Activated CD4-positive, alpha-beta T cell treated with anti-CD3 and anti-CD28 coated beads, Interleukin-2, Interleukin-6, amounts not matched to agents 100 ng/mL and 50 ng/mL, durations not matched to agents 16 hours and 8 hours (primary cell): Measurements from ENCODE around the gene ASGR2.
"Not testable (repeated sequence)": the region's sequence is repeated elsewhere in the genome, so short reads cannot be mapped to it uniquely, and the experiment has no call there.

Source experiments
- DNase-seq: peaks from one replicate; pipeline ENCODE4 v3.0.0-alpha.2; 2020

The ASGR2 gene

GRCh38 chr17:7114241-7114874 lies at the start of gene ASGR2:
TSS of gene ASGR2 (minus strand) at chr17:7114822. CDS start at chr17:7114240, 582 bp downstream.
- DNase-seq = no peak

- not testable (repeated sequence) for DNase-seq
Observed at GRCh38 chr17:7159571-7159970, 44.9 kb upstream of the ASGR2 start.

GRCh38 chr17:7158424-7158823 lies 43.8 kb upstream of the ASGR2 start:
- DNase-seq = not testable (repeated sequence)

- DNase-seq = no peak
Observed at GRCh38 chr17:7156342-7156940, 41.8 kb upstream of the ASGR2 start.

- peak; percentile 28 for DNase-seq
Observed at GRCh38 chr17:7147772-7148171, 33.1 kb upstream of the ASGR2 start.

- DNase-seq = no peak
Observed at GRCh38 chr17:7146115-7146514, 31.5 kb upstream of the ASGR2 start.

GRCh38 chr17:7144213-7144612 lies 29.6 kb upstream of the ASGR2 start:
- no peak for DNase-seq

- no peak for DNase-seq
Observed at GRCh38 chr17:7141824-7142223, 27.2 kb upstream of the ASGR2 start.

GRCh38 chr17:7139400-7139799 lies 24.8 kb upstream of the ASGR2 start:
- no peak for DNase-seq

GRCh38 chr17:7138800-7139381 lies 24.3 kb upstream of the ASGR2 start:
- DNase-seq = no peak

- no peak for DNase-seq
Observed at GRCh38 chr17:7137171-7137943, 22.7 kb upstream of the ASGR2 start.

GRCh38 chr17:7136266-7136877 lies 21.8 kb upstream of the ASGR2 start:
- DNase-seq = peak; percentile 79

GRCh38 chr17:7133916-7134315 lies 19.3 kb upstream of the ASGR2 start:
- DNase-seq = no peak

- peak; percentile 52 for DNase-seq
Observed at GRCh38 chr17:7133424-7133823, 18.8 kb upstream of the ASGR2 start.

GRCh38 chr17:7132511-7133094 lies 18.0 kb upstream of the ASGR2 start:
- peak; percentile 75 for DNase-seq

- DNase-seq = no peak
Observed at GRCh38 chr17:7131423-7131791, 16.8 kb upstream of the ASGR2 start.

GRCh38 chr17:7130621-7131422 lies 16.2 kb upstream of the ASGR2 start:
- DNase-seq = no peak

- no peak for DNase-seq
Observed at GRCh38 chr17:7129311-7129710, 14.7 kb upstream of the ASGR2 start.

- DNase-seq = no peak
Observed at GRCh38 chr17:7128160-7128559, 13.5 kb upstream of the ASGR2 start.

- DNase-seq = not testable (repeated sequence)
Observed at GRCh38 chr17:7127501-7127900, 12.9 kb upstream of the ASGR2 start.

GRCh38 chr17:7126386-7126785 lies 11.8 kb upstream of the ASGR2 start:
- DNase-seq = not testable (repeated sequence)

- no peak for DNase-seq
Observed at GRCh38 chr17:7124923-7125322, 10.3 kb upstream of the ASGR2 start.
